HEK293 (cell line): ENCODE data around the gene ZSCAN18.
A peak's percentile ranks its signal among the peaks of the same experiment; 100 is the strongest.

Source experiments
- CTCF ChIP-seq: fragments of 450-650 bp; formaldehyde crosslinking; IDR thresholded peaks from 2 replicates; pipeline ENCODE4 v1.5.1; 2016; ENCODE audit warnings: missing biosample characterization, missing genetic modification characterization
- HOXC10 ChIP-seq: sonication (generic); formaldehyde crosslinking; IDR thresholded peaks from 2 replicates; pipeline ENCODE4 v1.8.1; 2023; ENCODE audit warnings: mild to moderate bottlenecking, missing genetic modification reagents
- KLF1 ChIP-seq: fragments of 450-650 bp; formaldehyde crosslinking; IDR thresholded peaks from 2 replicates; pipeline ENCODE4 v1.5.1; 2016; ENCODE audit warnings: missing biosample characterization, missing genetic modification characterization
- KLF9 ChIP-seq: fragments of 450-650 bp; formaldehyde crosslinking; IDR thresholded peaks from 2 replicates; pipeline ENCODE4 v1.5.1; 2016; ENCODE audit warnings: missing biosample characterization, missing genetic modification characterization, low read depth
- OVOL3 ChIP-seq: fragments of 450-650 bp; formaldehyde crosslinking; IDR thresholded peaks from 2 replicates; pipeline ENCODE4 v1.5.1; 2016; ENCODE audit warnings: missing biosample characterization, missing genetic modification characterization
- PATZ1 ChIP-seq: fragments of 450-650 bp; formaldehyde crosslinking; IDR thresholded peaks from 2 replicates; pipeline ENCODE4 v1.5.1; 2016; ENCODE audit warnings: missing biosample characterization, missing genetic modification characterization
- SP2 ChIP-seq: fragments of 450-650 bp; formaldehyde crosslinking; IDR thresholded peaks from 2 replicates; pipeline ENCODE4 v1.5.1; 2016; ENCODE audit warnings: missing biosample characterization, missing genetic modification characterization
- YY2 ChIP-seq: fragments of 450-650 bp; formaldehyde crosslinking; IDR thresholded peaks from 2 replicates; pipeline ENCODE4 v1.5.1; 2016; ENCODE audit warnings: missing biosample characterization, missing genetic modification characterization
- ZBTB20 ChIP-seq: fragments of 450-650 bp; formaldehyde crosslinking; IDR thresholded peaks from 2 replicates; pipeline ENCODE4 v1.5.1; 2016; ENCODE audit warnings: missing biosample characterization, missing genetic modification characterization
- ZFHX2 ChIP-seq: fragments of 450-650 bp; formaldehyde crosslinking; conservative IDR thresholded peaks from 2 replicates; pipeline ENCODE4 v1.5.1; 2016; ENCODE audit warnings: missing biosample characterization, missing genetic modification characterization
- ZIC2 ChIP-seq: fragments of 450-650 bp; formaldehyde crosslinking; IDR thresholded peaks from 2 replicates; pipeline ENCODE4 v1.5.1; 2016; ENCODE audit warnings: missing biosample characterization, missing genetic modification characterization
- ZNF138 ChIP-seq: fragments of 450-650 bp; formaldehyde crosslinking; IDR thresholded peaks from 2 replicates; pipeline ENCODE4 v1.5.1; 2016; ENCODE audit warnings: missing biosample characterization, missing genetic modification characterization, borderline replicate concordance
- ZNF140 ChIP-seq: fragments of 450-650 bp; formaldehyde crosslinking; IDR thresholded peaks from 2 replicates; pipeline ENCODE4 v1.5.1; 2016; ENCODE audit warnings: missing biosample characterization, missing genetic modification characterization
- ZNF19 ChIP-seq: fragments of 450-650 bp; formaldehyde crosslinking; IDR thresholded peaks from 2 replicates; pipeline ENCODE4; 2016; ENCODE audit warnings: missing biosample characterization, missing genetic modification characterization, low read depth
- ZNF366 ChIP-seq: fragments of 450-650 bp; formaldehyde crosslinking; conservative IDR thresholded peaks from 2 replicates; pipeline ENCODE4 v1.5.1; 2016; ENCODE audit warnings: missing biosample characterization, missing genetic modification characterization
- ZNF391 ChIP-seq: fragments of 450-650 bp; formaldehyde crosslinking; IDR thresholded peaks from 2 replicates; pipeline ENCODE4 v1.5.1; 2016; ENCODE audit warnings: low read depth, missing biosample characterization, missing genetic modification characterization, borderline replicate concordance
- ZNF394 ChIP-seq: fragments of 450-650 bp; formaldehyde crosslinking; IDR thresholded peaks from 2 replicates; pipeline ENCODE4 v1.5.1; 2016; ENCODE audit warnings: missing biosample characterization, missing genetic modification characterization, mild to moderate bottlenecking, moderate library complexity, borderline replicate concordance
- ZNF398 ChIP-seq: fragments of 450-650 bp; formaldehyde crosslinking; IDR thresholded peaks from 2 replicates; pipeline ENCODE4 v1.5.1; 2017; ENCODE audit warnings: missing biosample characterization, missing genetic modification characterization
- ZNF423 ChIP-seq: fragments of 450-650 bp; formaldehyde crosslinking; IDR thresholded peaks from 2 replicates; pipeline ENCODE4 v1.5.1; 2016; ENCODE audit warnings: missing biosample characterization, missing genetic modification characterization
- ZNF501 ChIP-seq: fragments of 450-650 bp; formaldehyde crosslinking; IDR thresholded peaks from 2 replicates; pipeline ENCODE4 v1.5.1; 2016; ENCODE audit warnings: missing biosample characterization, missing genetic modification characterization
- ZNF530 ChIP-seq: fragments of 450-650 bp; formaldehyde crosslinking; IDR thresholded peaks from 2 replicates; pipeline ENCODE4 v1.5.1; 2016; ENCODE audit warnings: low read depth, missing biosample characterization, missing genetic modification characterization
- ZNF560 ChIP-seq: fragments of 450-650 bp; formaldehyde crosslinking; IDR thresholded peaks from 2 replicates; pipeline ENCODE4 v1.5.1; 2017; ENCODE audit warnings: missing biosample characterization, missing genetic modification characterization, borderline replicate concordance
- ZNF561 ChIP-seq: fragments of 450-650 bp; IDR thresholded peaks from 2 replicates; pipeline ENCODE4 v1.5.1; 2018; ENCODE audit warnings: missing biosample characterization, missing genetic modification characterization, borderline replicate concordance
- ZNF76 ChIP-seq: fragments of 450-650 bp; formaldehyde crosslinking; IDR thresholded peaks from 2 replicates; pipeline ENCODE4; 2016; ENCODE audit warnings: low read depth, missing biosample characterization, missing genetic modification characterization, borderline replicate concordance
- ZSCAN16 ChIP-seq: fragments of 450-650 bp; formaldehyde crosslinking; IDR thresholded peaks from 2 replicates; pipeline ENCODE4 v1.5.1; 2016; ENCODE audit warnings: missing biosample characterization, missing genetic modification characterization
- ZSCAN23 ChIP-seq: fragments of 450-650 bp; formaldehyde crosslinking; IDR thresholded peaks from 2 replicates; pipeline ENCODE4 v1.5.1; 2016; ENCODE audit warnings: missing biosample characterization, missing genetic modification characterization
- ZXDB ChIP-seq: fragments of 450-650 bp; formaldehyde crosslinking; IDR thresholded peaks from 2 replicates; pipeline ENCODE4 v1.5.1; 2016; ENCODE audit warnings: missing biosample characterization, missing genetic modification characterization
- TF ChIP-seq, protein P1 (sequence below): fragments of 450-650 bp; formaldehyde crosslinking; IDR thresholded peaks from 2 replicates; pipeline ENCODE4 v1.5.1; 2016; ENCODE audit warnings: missing biosample characterization, missing genetic modification characterization
- TF ChIP-seq, protein P2 (sequence below): fragments of 450-650 bp; formaldehyde crosslinking; IDR thresholded peaks from 2 replicates; pipeline ENCODE4 v1.5.1; 2016; ENCODE audit warnings: missing biosample characterization, missing genetic modification characterization
- TF ChIP-seq, protein P3 (sequence below): fragments of 450-650 bp; formaldehyde crosslinking; IDR thresholded peaks from 2 replicates; pipeline ENCODE4 v1.5.1; 2016; ENCODE audit warnings: missing biosample characterization, missing genetic modification characterization

The ZSCAN18 gene

DNA sequence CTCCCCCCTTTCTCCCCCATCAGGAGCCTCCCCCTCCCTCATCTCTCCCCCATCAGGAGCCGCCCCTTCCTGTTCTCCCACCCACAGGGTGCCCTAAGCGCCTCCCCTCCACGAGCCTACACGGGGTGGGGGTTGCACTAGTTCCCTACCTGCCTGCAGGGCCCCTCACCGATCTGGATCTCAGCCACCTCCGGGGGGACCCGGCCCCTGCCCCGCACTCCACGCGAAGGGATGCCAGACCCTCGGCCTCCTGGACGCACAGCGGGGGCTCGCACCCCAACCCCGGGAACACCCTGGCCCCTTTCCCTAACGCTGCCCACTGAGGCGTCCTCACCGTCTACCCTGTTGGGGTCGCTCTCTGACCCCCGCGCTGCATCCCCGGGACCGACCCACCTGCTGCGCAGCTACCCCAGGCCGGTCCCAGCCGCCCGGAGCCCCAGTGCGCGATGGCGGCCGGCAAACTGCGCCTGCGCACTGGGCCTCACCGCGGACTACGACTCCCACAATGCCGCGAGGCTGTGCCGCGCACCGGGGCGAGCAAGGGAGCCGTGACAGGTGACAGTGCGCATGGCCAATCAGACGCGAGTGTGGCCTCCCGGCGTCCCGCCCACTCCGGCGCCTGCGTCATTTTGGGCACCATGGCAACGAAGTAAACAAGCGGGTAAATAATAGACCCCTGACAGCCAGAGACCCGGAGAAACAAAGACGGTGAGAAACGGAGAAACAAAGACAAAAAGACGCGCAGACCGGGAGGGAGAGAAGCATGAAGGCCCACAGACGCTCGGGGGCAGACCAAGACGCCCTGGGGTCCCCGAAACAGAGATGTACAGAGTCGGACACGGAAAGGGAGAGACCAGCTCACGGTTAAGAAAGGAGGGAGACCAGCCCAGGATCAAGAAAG, at the start of gene ZSCAN18 (continued):
- TF ChIP-seq, protein P1, sequence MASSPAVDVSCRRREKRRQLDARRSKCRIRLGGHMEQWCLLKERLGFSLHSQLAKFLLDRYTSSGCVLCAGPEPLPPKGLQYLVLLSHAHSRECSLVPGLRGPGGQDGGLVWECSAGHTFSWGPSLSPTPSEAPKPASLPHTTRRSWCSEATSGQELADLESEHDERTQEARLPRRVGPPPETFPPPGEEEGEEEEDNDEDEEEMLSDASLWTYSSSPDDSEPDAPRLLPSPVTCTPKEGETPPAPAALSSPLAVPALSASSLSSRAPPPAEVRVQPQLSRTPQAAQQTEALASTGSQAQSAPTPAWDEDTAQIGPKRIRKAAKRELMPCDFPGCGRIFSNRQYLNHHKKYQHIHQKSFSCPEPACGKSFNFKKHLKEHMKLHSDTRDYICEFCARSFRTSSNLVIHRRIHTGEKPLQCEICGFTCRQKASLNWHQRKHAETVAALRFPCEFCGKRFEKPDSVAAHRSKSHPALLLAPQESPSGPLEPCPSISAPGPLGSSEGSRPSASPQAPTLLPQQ: peak; percentile 79
- no peak for TF ChIP-seq ZNF138 (tag by site-specific recombination)
- peak; percentile 58; the same call in 1 of the 2 replicates for TF ChIP-seq ZNF366 (tag by site-specific recombination)
- TF ChIP-seq ZNF423 (tag by site-specific recombination): 0 out of 2 replicates have a peak, but pooled peaks have one; percentile 26
- peak; percentile 94 for TF ChIP-seq ZNF76 (tag by site-specific recombination)
- TF ChIP-seq CTCF (tag by site-specific recombination): peak; percentile 11; the same call in 1 of the 2 replicates
- peak; percentile 82 for TF ChIP-seq YY2 (tag by site-specific recombination)
- no peak for TF ChIP-seq ZNF19 (tag by site-specific recombination)
- TF ChIP-seq ZNF398 (tag by site-specific recombination): peak; percentile 43; the same call in 1 of the 2 replicates
- peak; percentile 74; the same call in 1 of the 2 replicates for TF ChIP-seq ZNF561
- TF ChIP-seq ZXDB: peak; percentile 92
- 0 out of 2 replicates have a peak, but pooled peaks have one; percentile 12 for TF ChIP-seq KLF1 (tag by site-specific recombination)
- peak; percentile 67; the same call in 1 of the 2 replicates for TF ChIP-seq OVOL3 (tag by site-specific recombination)
- TF ChIP-seq SP2 (tag by site-specific recombination): peak; percentile 85
- peak; percentile 75 for TF ChIP-seq PATZ1 (tag by site-specific recombination)
- peak; percentile 48; the same call in 1 of the 2 replicates for TF ChIP-seq ZNF391
- TF ChIP-seq, protein P2, sequence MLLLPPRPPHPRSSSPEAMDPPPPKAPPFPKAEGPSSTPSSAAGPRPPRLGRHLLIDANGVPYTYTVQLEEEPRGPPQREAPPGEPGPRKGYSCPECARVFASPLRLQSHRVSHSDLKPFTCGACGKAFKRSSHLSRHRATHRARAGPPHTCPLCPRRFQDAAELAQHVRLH (tag by site-specific recombination): peak; percentile 55; the same call in 1 of the 2 replicates
- no peak for TF ChIP-seq ZSCAN16 (tag by site-specific recombination)
- peak; percentile 85 for TF ChIP-seq ZFHX2 (tag by site-specific recombination)
- TF ChIP-seq HOXC10: 0 out of 2 replicates have a peak, but pooled peaks have one; percentile 32
- TF ChIP-seq, protein P3, sequence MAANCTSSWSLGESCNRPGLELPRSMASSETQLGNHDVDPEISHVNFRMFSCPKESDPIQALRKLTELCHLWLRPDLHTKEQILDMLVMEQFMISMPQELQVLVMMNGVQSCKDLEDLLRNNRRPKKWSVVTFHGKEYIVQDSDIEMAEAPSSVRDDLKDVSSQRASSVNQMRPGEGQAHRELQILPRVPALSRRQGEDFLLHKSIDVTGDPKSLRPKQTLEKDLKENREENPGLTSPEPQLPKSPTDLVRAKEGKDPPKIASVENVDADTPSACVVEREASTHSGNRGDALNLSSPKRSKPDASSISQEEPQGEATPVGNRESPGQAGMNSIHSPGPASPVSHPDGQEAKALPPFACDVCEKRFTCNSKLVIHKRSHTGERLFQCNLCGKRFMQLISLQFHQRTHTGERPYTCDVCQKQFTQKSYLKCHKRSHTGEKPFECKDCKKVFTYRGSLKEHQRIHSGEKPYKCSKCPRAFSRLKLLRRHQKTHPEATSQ (tag by site-specific recombination): no peak
- TF ChIP-seq ZNF394 (tag by site-specific recombination): peak; percentile 43; the same call in 1 of the 2 replicates
- no peak for TF ChIP-seq ZNF530 (tag by site-specific recombination)
- TF ChIP-seq ZNF140: no peak
- TF ChIP-seq ZSCAN23 (tag by site-specific recombination): no peak
- 0 out of 2 replicates have a peak, but pooled peaks have one; percentile 23 for TF ChIP-seq ZBTB20
- TF ChIP-seq KLF9 (tag by site-specific recombination): peak; percentile 43; the same call in 1 of the 2 replicates
- 0 out of 2 replicates have a peak, but pooled peaks have one; percentile 15 for TF ChIP-seq ZNF560
- TF ChIP-seq ZIC2 (tag by site-specific recombination): peak; percentile 92
- 0 out of 2 replicates have a peak, but pooled peaks have one; percentile 46 for TF ChIP-seq ZNF501
